ENCODE data around the gene GPR160.
"Not testable (repeated sequence)": the region's sequence is repeated elsewhere in the genome, so short reads cannot be mapped to it uniquely, and the experiment has no call there.

GPR160 gene

GRCh38 chr3:170076715-170077238 lies 39.0 kb downstream of the GPR160 start:
- no peak for DNase-seq

DNA sequence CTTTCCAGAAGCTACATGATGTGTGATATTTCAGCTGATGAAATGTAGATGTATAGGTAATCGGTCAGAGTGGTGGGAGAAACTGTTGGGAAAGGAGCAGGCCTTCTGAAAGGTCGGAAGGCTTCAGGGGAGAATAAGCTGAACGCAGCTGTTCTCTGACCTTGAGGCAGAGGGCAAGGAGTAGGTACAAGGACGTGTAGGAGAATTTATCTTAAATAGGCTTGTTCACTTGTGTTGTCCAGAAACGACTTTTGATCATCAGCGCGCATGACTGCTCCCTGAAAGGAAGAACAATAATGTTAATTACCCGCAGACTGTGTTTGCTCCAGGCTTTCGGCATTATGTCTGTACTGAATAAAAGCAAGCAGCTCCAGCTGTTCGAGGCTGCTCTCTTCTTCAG lies 39.6 kb downstream of the GPR160 start:
- DNase-seq: no peak

DNA sequence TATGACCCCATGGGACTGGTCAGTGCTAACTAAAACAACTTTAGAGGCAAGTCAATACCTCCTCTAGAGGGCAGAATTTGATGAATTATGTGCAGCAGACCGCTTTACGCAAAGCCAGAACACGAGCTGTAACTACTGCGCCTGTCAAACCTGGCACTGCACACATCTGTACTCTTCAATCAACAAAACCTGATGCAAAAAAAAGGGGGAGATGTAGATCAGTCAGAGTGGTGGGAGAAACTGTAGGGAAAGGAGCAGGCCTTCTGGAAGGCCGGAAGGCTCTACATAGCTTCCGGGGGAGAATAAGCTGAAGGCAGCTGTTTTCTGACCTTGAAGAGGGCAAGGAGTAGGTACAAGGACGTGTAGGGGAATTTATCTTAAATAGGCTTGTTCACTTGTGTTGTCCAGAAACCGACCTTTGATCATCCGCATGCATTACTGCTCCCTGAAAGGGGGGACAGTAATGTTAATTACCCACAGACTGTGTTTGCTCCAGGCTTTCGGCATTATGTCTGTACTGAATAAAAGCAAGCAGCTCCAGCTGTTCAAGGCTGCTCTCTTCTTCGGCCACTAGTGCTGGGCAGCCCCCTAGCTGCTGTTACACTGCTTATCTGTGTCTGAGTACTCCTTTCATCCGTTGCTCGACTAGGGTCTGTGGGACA lies 41.0 kb downstream of the GPR160 start:
- DNase-seq: no peak

- DNase-seq: no peak
These were observed 41.9 kb downstream of the GPR160 start for GRCh38 chr3:170079536-170080165.

DNA sequence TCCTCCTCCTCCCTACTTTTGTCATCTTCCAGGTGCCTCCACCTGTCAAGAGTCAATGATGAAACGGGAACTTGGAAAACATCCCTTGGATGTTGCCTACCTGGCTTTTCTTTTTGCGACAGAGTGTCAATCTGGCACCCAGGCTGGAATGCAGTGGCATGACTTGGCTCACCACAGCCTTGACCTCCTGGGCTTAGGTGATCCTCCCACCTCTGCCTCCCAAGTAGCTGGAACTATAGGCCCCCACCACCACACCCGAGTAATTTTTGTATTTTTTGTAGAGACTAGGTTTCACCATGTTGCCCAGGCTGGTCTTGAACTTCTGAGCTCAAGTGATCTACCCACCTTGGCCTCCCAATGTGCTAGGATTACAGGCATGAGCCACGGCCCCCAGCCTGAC lies 42.8 kb downstream of the GPR160 start:
- DNase-seq: no peak

GRCh38 chr3:170081079-170081741 lies 43.4 kb downstream of the GPR160 start:
- no peak for DNase-seq

DNA sequence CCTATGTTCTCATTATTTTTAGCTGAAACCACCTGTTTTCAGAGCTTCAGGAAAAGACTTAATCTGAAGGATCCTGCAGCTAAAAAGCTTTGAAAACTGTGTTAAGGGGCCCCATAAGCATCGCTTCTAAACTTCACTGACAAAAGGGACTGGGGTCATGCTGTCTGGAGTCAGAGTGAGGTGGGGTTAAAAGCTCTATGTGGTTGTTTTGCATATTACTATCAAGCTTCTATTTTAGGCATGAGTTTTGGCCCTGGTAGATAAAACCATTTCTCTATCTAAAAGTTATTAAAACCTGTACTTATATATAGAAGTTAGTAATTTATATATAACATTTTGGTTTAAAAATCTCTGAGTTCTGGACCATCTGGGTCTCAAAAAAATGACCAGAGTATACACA lies 45.5 kb downstream of the GPR160 start:
- DNase-seq: no peak

GRCh38 chr3:170085396-170085795 lies 47.6 kb downstream of the GPR160 start:
- DNase-seq: no peak

DNA sequence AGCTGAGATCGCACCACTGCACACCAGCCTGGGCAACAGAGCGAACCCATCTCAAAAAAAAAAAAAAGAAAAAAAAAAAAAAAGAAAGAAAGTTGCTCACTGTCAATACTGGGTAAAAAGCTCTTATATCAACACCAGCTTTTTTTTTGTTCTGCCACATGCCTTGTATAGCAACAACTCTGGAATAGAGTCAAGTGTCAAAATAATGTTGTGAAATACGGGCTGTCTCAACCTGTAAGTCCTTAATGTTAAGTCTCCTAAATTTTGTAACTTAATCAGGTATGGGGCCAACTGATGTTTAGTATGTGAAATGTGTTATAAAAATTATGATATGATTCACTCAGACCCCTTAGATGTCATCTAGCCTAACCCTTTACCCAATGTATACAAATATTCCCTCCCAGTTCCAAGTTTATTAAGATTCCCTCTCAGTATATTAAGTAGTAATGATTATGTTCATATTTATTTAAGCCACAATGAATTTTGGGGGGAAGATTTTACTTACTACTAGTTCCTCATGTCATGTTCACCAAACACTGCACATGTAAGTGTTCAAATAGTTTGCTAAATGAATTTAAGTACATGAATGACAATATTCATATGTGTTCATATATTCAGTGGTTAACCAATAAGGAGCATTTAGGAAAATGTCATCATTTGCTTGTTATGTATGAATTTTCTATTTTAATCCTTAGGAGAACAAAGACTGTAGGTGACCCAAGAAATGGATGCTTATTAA lies 52.2 kb downstream of the GPR160 start:
- no peak for DNase-seq

DNA sequence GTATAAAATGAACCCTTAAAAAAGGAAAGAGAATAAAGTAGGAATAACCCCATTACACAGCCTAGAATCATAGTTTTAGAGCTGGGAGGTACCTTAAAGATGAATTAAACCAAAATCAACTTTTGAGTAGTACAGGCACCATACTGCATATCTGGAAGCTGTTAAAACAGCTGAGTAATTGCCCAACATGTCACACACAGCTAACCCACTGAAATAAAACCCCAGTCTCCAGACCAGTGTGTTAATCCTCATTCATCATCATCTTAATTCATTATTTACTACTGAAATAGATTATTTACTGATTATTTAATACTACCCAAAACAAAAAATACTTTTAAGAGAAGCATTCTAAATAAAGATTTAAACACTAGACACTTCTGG lies 52.8 kb downstream of the GPR160 start:
- DNase-seq: no peak

DNA sequence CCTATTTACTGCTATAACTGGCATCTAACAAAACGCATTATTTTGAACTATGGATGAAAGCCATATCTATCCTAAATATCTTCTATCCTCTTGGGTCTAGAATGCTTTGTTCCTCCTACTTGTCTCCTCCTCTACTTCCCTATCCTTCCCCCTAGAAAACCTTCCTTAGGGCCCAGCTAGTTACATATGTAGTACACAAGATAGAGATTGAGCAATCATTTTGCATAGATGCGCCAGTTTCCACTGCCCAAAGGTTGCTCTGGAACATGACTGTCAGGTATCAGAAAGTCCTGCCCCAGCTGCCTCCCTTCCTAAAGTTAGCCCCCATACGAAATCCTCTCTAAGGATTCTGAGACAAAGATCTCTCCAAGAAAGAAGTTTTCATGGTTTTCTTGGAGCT lies 55.1 kb downstream of the GPR160 start:
- no peak for DNase-seq

DNA sequence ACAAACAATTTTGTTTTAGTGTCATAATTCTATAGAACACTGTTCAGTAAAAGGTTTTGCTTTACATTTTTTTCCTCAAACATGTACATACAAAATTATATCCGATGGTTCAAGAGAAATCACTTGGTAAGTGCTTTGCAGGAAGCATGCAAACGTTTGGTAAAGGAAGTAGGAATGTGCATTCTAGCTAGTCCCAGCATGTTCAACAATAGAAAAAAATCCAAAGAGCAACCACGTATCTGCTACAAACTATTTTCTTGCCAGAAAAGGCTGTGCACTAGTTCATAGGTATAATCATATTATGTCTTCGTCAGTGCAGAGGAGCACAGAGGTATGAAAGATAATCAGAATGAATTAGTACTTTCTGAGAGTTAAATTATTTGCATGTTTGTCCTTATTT lies 58.0 kb downstream of the GPR160 start:
- no peak for DNase-seq

- DNase-seq: no peak
These were observed 58.5 kb downstream of the GPR160 start for GRCh38 chr3:170096342-170096741.

GRCh38 chr3:170098753-170099152 lies 61.0 kb downstream of the GPR160 start:
- DNase-seq: no peak

- no peak for DNase-seq
These were observed 63.1 kb downstream of the GPR160 start for GRCh38 chr3:170100944-170101343.

GRCh38 chr3:170102431-170102830 lies 64.6 kb downstream of the GPR160 start:
- no peak for DNase-seq

GRCh38 chr3:170107941-170108340 lies 70.1 kb downstream of the GPR160 start:
- no peak for DNase-seq

DNA sequence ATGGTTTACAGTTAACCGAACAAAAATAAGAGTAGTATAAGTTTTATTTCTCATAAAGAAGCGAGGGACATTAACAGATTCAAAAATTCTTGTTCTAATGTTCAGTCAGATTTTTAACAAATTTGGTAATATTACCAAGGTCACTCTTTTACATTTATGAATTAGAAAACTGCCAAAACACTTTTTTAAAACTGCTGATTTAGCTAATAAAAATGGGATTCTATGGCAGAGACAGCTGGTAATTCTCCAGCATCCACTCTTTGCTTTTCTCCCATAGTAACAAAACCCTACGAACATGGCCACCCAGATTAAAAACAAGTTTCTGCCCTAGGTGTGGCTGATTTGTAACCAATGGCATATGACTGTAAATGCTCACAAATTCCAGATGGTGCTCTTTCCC lies 71.2 kb downstream of the GPR160 start:
- DNase-seq: no peak

DNA sequence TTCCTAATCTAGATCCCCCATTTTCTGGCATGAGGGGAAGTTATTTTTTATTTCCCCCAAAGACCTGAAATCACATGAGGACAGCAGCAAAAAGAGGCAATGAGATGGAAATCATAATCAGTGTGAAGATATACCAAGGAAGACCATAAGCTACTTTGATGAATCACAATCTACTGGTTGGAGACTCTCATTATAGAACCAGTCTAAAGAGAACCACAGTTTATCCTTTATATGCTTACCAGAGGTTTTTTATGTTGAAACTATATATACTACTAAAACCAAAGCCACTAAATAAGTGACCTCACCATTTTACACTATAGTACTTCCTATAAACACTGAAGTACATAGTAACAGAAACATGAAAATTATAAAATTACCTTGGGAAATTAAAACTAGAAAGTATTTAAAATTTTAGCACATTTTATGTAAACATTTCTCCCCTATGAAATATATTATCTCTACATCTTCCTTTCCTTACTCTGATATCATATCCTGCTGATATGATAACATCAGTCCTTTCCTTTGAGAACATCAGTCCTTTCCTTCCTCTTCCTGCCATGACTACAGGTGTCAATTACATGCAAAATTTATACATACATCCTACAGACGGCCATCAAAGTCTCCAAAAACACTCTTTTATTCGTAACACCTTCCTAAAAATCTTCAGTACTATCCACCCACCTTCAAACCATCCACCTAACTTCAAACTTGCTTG lies 71.9 kb downstream of the GPR160 start:
- DNase-seq: no peak

GRCh38 chr3:170111147-170111771 lies 73.5 kb downstream of the GPR160 start:
- no peak for DNase-seq

DNA sequence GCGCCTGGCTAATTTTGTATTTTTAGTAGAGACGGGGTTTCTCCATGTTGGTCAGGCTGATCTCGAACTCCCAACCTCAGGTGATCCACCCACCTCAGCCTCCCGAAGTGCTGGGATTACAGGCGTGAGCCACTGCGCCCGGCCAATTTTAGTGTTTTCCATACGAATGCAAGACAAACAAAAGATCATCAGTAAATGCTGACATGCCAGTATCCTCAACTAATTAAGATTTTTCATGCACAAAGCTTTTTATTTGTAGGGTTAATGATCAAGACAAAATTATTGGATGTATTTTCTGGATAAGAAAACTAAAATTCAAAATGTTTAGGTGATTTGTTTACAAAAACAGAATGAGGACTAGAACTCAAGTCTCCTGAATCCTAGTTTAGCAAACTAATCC lies 76.4 kb downstream of the GPR160 start:
- not testable (repeated sequence) for DNase-seq

DNA sequence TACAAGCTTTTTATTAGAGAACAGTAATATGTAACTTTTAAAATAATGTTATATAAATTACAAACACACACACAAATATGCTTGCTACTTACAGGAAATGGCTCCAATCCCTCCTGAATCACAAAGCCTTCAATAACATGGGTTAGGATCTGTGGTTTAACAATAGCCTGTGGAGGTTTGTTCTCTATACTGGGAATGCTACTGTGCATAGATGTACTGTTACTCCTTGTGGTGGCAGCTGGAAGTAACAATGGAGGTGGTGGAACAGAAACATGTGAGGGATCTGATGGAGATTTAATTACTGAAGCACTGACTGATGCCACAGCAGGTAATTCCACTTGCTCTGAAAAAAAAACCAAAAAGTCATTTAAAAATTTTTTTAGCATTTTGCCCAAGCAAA lies 79.3 kb downstream of the GPR160 start:
- DNase-seq: no peak
